Measurements from ENCODE around the gene MAP7D1.

MAP7D1 gene

GRCh38 chr1:36128126-36128904 lies 27.6 kb upstream of the MAP7D1 start:
- DNase-seq: peak; percentile 79

DNA sequence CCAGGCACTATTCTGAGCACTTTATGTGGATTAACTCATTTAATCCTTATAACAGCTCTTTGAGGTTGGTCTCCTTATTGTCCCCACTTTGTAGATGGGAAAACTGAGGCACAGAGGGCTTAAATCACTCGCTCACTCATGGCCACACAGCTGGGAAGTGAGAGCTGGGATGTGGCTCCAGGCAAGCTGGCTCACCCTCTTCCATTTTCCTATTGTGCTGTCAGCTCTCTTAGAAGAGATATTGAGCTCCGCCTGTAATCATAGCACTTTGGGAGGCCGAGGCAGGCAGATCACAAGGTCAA lies 27.1 kb upstream of the MAP7D1 start:
- DNase-seq: no peak

DNA sequence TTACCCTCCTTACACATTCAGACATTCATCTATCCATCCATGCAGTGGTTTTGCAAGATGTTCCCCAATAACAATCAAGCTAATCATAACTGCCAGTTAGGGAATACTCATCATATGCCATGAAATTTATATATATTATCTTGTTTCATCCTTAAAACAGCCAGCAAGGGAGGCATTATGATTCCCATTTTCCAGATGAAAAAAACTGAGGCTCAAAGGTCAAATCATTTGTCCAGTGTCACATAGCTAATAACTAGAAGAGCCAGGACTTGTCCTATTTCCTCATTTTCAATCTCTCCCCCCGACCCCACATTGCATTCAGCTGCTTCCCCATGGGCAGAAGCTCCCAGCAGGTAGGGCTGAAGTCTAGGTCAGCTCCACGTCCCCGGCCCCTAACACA lies 23.9 kb upstream of the MAP7D1 start:
- no peak for DNase-seq

GRCh38 chr1:36133484-36133883 lies 22.5 kb upstream of the MAP7D1 start:
- DNase-seq: peak; percentile 88

DNA sequence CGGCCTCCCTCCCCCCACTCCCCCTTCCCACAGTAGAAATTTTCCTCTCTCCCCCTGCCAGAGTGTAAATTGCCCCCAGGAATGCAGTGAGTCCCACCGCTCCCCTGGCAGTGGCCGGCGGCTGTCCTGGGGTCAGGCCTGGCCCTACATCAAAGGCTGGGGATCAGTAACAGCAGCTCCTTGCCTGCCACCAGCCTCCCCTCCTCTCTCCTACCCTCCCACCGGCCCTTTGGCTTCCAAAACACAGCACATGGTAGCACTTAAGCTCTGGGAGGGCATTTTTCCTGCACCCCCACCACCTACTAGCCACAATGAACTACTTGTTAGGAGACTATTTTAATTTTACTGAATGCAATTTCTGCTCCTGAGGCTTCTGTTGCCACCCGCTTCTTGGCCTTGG lies 21.9 kb upstream of the MAP7D1 start:
- no peak for DNase-seq

GRCh38 chr1:36134505-36135329 lies 21.2 kb upstream of the MAP7D1 start:
- peak; percentile 58 for DNase-seq

- DNase-seq: no peak
These were observed 20.7 kb upstream of the MAP7D1 start for GRCh38 chr1:36135330-36135667.

DNA sequence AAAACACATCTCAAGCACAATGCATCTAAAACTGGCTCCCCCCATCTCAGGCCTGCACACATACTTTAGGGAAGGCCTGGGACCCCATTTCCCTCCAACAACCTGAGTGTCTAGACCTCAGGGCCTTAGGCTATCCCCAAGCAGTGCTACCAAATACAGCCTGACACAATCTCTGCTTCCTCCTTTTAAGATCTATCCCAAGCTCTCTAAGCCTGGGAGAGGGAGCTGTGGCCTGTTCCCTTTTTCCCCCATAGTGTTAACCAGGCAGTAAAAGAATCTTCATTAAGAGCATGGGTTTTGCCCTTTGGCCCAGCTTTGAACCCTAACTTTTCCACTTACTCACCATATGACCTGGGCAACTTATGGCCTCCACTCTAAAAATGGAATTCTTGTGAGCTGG lies 20.2 kb upstream of the MAP7D1 start:
- DNase-seq: no peak

DNA sequence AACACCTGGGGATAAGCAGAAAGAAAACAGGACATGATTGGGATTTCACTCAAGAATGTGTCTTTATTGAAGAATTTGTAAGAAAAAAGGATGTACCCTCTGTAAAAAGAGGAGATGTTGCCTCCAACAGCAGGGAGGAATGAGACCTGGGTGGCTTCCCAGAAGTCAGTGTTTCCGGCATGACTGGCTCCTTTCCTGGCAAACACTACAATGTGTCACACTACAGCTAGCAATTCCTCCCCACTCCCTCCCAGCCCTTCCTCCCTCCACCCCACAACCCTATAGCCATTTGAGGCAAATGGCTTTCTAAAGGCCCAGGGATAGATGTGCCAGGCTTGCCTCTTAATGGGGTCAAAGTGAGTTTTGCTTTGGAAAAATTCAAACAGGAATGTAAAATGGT lies 19.4 kb upstream of the MAP7D1 start:
- DNase-seq: peak; percentile 64

- no peak for DNase-seq
These were observed 18.7 kb upstream of the MAP7D1 start for GRCh38 chr1:36137226-36137625.

DNA sequence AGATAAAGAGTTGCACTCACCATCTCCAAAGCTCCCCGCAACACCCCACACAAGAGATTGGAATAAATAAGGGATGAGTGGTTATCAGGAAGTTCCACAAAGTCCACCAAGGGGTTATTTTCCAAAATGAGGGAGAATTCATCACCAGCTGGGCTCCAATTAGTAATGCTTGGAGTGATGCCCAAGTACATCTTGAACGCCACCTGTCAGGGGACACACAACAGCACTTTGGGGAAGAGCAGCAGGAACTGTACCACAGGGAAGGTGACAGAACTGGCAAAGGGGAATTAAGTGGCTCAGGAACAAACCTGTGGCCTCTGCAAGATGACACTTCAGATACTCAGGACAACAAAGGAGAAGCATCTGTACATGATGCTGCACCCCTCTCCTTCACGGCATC lies 18.2 kb upstream of the MAP7D1 start:
- DNase-seq: no peak

DNA sequence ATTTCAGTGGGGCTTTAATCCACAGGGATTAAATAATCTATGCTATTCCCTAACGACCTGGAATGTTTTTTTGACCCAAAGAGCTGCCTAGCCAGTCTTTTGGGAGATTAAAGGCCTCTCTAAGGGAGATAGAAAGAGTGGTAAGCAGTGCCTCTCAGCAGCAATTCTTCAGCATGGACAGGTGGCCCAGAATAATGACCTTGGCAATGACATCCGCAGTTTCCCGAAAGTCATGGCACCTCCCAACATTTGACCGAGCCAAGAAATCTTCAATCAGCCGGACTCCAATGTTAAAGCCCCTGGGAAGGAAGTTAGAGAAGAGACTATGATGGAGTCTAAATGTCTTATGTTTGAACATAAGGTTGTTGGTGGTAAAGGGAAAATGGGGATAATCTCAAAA lies 16.4 kb upstream of the MAP7D1 start:
- no peak for DNase-seq

GRCh38 chr1:36142121-36142520 lies 13.8 kb upstream of the MAP7D1 start:
- DNase-seq: no peak

- DNase-seq: no peak
These were observed 12.5 kb upstream of the MAP7D1 start for GRCh38 chr1:36143424-36143823.

GRCh38 chr1:36144413-36144812 lies 11.5 kb upstream of the MAP7D1 start:
- no peak for DNase-seq

- no peak for DNase-seq
These were observed 7.1 kb upstream of the MAP7D1 start for GRCh38 chr1:36148821-36149236.

- DNase-seq: peak; percentile 99
These were observed 6.6 kb upstream of the MAP7D1 start, which contains the start of gene TRAPPC3 for GRCh38 chr1:36149237-36149972. Gene TRAPPC3, minus strand, starts transcription at chr1:36149486. Its CDS starts 108 bp downstream, at chr1:36149378.

- no peak for DNase-seq
These were observed 6.0 kb upstream of the MAP7D1 start for GRCh38 chr1:36149973-36150295.

DNA sequence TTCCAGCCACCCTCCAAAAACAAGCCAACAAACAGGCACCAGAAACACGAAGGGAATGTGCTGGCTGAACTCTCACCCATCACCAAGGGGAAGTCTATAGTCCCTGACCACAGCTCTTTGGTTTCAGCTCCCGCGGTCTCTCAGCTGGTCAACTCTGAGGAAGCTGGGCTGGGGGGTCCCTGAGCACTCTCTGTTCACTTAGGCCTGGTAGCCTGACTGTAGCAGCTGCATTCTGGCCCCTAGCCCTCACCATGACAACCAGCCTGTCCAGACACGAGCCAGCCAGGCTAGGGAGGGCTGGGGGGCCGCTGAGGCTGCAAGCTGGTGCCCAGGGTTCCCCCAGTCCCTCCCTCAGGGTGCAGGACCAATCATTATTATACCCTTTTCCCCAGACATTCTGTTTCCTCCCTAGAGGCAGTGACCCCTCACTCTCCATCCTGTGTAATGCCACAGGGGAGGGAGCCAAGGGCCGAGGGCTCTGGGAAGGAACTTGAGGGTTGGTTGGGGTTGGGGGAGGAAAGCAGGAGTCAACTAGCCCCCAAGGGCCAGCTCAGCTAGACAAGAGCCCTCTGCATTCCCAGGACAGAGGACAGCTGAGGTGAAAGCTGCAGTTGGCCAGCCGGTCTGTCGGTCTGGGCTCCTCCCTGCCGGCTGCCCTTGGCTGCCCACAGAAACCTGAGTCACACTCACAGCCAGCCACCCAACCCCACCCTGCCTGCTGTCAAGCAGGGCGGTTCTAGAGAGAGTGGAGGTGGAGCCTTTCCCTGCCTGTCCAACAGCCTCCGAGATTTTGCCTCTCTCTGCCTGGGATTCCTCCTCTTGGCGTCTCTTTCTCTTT lies 5.4 kb upstream of the MAP7D1 start:
- DNase-seq: peak; percentile 98

- DNase-seq: no peak
These were observed 4.7 kb upstream of the MAP7D1 start for GRCh38 chr1:36151134-36151844.

DNA sequence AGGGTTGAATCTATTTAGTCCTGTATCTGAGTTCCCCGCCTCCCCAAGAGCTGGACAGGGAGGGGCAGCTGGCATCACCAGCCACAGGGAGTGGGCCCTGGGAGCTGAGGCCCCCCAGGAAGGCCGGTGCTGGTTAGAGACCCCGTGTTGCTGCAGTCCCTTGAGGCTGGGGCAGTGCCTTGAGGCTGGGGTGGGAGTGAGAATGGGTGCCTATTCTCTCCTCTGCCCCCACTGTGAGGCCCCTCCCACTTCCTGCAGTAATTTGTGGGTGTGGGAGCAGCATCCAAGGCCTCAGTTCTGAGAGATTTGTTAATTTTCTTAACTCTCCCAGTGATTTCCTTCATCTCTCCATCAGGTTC lies 4.1 kb upstream of the MAP7D1 start:
- no peak for DNase-seq

GRCh38 chr1:36153476-36153875 lies 2.5 kb upstream of the MAP7D1 start:
- no peak for DNase-seq

Data from NCI-H226 (cell line).